Right hindlimb (tissue), 1 donor: ENCODE results near the gene LIG3.
"Not testable (repeated sequence)": the region's sequence is repeated elsewhere in the genome, so short reads cannot be mapped to it uniquely, and the experiment has no call there.

Experiments
- DNase-seq: peaks from one replicate; pipeline ENCODE4 v3.0.0-alpha.2; 2018

The LIG3 gene

DNA sequence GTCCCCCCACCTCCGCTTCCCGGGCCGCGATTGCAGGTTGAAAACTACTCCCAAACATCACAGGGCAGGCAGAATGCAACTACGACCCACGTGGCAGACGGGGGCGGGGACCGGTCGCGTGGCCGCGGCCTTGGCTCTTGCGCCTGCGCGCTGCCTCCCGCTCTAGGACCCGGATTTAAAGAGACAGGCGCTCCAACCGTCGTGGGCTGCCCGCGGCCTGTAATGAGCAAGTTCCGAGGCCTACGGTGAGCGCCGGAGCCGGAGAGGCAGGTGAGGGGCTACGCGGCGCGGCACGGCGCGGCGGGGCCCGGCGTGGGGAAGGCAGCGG lies at the start of gene LIG3:
Gene LIG3 (plus strand): TSS at position 160 of the 328 bp plus-strand sequence. CDS start 2,494 bp downstream, outside the sequence.
- peak; percentile 97 for DNase-seq

DNA sequence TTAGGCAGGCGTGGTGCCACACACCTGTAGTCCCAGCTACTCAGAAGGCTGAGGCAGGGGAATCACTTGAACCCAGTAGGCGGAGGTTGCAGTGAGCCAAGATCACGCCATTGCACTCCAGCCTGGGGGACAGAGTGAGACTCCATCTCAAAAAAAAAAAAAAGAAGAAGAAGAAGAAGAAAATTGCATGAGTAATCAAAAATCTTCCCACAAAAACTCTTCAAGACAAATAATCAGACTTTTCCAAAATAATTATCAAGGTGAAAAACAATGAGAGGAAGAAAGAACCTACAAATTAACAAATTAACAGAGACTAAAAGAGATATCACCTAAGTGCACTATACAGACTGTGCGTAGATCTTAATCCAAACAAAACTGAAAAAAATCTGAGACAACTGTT lies 29.5 kb upstream of the LIG3 start:
- DNase-seq: not testable (repeated sequence)

DNA sequence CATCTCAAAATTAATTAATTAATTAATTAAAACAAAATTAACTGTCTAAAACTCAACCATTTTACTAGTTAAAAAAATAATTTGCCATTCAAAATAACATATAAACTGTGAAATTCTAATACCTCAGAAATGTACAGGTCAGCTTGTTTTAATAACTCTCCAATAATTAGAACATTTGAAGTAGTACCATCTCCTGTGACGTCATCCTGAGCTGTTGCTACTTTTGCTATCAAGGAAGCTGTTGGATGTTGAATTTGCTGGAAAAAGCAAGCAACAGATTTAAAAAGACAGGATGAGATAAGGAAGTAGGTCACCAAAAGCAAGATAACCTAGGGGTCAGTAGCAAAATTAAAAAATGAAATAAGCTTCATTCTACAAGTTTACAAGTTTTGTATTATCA lies 21.9 kb upstream of the LIG3 start:
- DNase-seq: no peak

DNA sequence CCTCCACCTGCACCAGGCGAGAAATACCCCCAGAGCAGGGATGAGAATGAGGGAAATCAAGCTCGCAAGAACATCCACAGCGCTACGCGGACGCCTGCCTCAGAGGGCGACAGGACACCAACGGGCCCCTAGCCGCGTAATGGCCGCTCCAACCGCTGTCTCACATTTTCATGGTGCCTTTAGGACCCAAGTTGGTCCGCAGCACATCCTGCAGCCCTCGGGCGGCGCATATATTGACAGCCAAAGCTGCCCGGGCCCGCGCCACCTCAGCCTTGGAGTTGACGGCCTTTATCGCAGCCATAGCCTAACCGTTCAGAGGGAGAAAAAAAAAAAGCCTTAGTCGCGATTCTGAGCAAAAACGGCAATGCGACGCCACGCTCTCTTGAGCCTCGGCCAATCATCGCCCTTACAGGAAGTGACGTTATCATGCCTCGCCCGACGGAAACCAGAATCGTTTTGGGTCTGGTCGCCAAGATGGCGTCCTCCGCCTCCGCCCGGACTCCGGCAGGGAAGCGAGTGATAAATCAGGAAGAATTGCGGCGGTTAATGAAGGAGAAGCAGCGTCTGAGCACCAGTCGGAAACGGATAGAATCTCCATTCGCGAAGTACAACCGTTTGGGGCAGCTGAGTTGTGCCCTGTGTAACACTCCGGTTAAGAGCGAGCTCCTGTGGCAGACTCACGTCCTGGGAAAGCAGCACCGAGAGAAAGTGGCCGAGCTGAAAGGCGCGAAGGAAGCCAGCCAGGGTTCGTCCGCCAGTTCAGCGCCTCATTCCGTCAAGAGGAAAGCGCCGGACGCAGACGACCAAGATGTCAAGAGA lies 19.0 kb upstream of the LIG3 start, which contains the start of the genes CCT6B and ZNF830:
Gene CCT6B (minus strand): TSS at position 368 of the 819 bp plus-strand sequence. CDS start 67 bp downstream, at position 301.
Gene ZNF830 (plus strand): TSS at position 448 of the 819 bp plus-strand sequence. CDS start 27 bp downstream, at position 475.
- DNase-seq: peak; percentile 95

DNA sequence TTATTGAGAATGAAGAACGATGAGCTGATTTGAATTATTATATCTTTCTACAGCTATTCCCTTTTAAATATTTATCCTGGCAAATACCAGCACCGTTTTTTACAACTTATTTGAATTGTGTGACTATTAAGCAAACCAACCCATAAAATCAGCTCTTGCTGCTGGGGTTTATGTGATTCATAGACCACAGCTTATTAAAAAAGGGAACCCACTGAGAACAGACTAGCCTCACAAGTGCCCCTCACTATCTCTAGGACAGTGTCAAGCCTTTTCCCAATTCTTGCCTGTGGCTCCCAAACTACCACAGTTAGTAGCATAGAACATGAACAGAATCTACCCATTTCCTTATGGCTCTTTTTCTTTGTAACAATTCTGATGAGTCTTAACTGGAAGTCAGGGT lies 6.1 kb upstream of the LIG3 start:
- no peak for DNase-seq

DNA sequence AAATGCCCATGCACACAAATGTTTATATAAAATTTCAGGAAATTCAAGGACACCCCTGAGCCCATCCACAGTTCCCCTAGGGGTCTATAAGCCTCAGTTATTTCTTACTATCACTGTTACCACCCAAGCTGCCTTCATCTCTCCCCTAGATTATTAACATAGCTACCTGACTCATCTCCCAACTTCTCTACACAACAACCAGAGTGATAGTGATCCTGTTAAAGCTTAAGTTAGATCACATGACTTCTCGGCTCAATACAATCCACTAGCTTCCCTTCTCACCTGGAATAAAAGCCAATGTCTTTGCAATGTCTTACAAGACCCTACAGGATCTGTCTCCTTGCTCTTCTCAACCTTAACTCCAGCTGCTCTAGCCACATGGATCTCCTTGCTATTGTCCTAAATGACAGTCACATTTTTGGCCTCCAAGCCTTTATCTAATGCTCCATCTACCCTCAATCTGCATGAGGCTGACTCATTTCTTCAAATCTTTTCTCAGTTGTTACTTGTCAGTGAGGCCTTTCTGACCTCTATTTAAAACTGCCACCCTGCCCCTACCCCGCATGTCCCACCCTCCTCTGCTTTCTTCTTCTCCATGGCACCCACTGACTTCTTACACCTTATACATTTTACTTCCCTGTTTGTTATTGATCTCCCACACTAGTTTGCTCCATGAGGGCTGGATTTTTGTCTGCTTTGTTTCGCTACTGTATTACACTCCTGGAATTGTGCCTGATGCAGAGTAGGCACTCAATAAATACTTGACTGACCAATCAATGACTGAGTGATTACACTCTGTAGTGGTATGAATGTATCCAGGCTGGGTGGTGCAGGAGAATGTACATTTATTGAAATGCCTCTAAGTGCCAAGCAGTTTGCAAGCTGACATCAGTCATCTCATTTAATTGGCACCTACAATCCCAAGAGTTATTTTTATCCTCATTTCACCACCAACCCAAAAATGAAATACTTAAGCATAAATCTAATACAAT lies 5.2 kb upstream of the LIG3 start:
- DNase-seq: no peak

DNA sequence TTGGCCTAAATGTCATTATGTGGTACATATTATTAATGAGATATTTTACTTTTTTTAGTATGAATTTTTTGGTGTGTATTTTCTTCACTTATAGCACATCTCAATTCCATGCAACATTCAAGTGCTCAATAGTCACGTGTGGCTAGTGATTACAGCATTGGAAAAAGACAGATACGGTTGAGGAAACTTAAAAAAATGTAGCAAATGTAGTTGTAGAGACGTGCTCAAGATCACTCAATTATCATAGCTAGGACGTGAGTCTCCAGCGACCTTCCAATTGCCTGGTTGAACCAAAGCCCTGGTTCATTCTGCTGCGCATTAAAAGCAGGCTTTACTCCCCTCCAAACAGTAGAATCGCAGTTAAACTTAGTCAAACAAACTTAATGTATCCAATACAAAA lies 1.2 kb upstream of the LIG3 start:
- DNase-seq: no peak

DNA sequence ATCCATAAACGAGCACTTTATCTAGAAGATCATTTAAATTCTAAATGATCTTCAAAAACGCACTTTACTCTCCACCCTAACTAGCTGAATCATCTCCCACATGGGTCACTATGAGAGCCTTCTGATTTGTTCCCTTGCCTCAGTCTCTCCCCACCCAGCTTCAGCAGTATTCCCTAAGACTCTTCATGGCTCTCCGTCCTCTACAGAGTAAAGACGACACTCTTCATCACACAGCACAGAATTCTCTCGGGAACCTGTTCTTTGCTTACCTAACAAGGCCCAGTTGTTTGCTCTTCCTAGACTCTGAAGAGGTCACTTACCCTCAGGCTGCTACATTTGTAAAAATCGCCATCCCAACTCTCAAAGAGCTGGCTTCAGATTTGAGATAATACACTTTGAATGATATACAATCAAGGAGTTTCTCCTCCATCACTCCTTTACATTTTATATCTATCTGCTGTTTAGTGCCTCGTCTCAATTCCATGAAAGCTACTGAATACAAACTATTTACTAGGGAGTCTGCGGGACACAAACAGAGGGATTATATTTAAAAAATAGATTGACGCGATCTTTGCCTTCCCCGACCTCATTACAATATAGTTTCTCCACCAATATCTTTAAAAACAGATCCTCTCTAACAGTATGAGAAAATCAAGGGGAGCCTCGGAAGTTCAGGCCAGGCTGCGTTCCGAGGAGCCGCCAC lies 511 bp upstream of the LIG3 start:
- DNase-seq: no peak

DNA sequence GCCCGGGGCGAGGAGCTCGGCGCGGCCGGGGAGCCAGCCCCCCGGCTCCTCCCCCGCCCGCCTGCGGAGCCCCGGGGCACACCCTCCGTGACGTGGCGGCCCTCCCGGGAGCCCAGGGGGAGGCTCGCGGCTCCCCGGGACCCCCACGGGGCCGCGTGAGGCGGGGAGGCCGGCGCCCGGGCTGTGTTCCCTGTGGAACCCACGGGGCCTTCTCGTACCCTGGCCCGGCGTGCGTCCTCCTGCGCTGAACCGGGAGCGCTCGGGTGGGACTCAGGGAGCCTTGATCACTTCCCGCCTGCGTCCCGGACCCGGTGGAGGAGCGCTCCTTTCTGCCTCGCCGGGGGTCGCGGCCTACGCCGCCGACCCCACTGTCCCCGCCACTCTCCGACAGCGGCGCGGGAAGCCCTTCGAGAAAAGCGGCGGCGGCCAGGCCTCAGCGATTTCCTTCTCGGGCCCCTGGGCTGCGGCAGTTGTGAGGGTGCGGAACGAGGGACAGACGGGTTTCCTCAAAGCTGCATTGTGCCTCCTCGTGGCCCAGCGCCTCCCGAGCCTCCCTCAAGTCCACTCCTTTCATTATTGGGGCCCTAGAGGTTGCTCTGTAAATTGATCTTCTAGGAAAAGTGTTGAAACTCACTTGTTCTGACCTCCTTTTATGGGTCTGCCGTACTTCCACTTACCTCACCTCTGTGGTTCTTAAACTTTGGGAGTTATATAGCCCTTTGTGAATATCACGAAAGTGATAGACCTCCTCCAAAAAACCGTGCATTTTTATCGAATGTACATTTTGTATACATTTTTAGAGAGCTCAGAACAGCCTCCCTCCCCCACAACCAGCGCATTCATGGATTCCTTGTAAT lies 597 bp downstream of the LIG3 start:
- peak; percentile 81 for DNase-seq

DNA sequence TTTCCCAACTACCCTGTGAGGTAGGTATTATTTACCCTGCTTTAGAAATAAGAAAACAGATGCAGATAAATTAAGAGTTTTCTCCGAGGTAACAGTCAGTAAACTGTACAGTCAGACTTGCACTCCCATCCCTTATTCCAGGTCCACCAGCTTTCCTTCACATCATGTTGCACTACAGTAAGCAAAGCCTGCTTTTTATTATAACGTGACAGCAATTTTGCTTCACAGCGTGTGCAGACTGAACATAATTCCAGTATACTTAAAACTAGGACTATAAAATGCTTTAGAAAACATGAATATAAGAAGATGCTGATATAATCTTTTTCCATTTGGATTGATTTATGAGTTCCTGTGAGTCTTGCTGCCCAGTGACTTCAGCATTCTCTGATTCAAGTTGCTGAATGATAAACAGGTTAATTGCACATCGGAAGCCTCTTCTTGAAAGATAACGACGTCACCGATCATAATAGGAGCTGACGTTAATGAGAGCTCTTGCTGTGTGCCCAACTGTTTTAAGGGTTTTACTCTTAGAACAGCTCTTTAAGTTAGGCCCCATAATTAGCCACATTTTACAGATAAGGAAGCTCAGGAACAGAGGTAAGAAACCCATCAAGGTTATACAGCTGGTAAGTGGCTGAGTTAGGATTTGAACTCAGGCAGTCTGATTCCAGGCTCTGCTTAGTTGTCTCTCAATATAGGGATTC lies 1.4 kb downstream of the LIG3 start:
- no peak for DNase-seq

DNA sequence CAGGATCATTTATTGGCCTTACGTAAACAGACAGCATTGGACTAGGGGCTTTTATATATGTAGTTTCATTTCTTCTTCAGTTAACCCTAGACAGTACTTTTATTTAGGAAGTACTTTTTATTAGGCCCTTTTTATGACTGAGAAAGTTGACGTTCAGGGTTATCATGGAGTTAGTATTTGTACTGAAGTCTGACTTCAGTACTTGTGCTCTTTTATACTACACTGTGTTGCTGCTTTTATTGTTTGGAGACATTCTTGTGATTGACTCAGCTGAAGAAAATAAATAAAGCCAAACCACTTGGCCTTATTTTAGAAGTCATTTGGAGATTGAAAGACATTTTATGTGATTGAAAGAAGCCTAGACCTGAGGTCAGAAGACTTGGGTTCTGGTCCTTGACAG lies 6.9 kb downstream of the LIG3 start:
- no peak for DNase-seq

DNA sequence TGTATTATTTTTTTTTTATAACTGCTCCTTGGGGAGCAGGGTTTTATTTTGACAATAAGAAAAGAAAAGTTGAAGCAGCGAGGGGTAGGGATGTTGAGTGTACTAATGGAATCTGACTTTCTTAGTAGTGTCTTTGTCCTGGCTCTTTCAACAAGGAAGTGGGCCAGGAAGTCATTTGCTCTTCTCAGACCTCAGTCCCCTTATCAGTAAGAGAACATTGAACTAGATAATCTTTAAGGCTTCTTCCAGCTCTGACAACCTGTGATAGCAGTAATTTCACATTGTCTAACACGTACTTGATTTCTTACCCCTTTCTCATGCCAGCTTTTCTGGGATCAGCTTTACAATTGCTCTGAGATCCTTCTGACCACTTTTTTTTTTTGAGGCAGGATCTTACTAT lies 8.3 kb downstream of the LIG3 start:
- DNase-seq: no peak

DNA sequence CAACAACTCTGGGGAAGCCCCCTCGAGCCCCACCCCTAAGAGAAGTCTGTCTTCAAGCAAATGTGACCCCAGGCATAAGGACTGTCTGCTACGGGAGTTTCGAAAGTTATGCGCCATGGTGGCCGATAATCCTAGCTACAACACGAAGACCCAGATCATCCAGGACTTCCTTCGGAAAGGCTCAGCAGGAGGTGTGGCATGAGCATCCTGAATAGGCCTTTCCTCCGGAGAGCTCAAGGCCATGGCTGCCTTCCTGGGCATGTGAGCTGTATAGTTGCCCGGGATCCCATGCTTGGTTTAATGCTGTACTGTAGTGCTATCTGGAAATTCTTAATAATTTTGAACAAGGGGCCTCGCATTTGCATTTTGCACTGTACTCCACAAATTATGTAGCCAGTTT lies 9.2 kb downstream of the LIG3 start:
- no peak for DNase-seq

DNA sequence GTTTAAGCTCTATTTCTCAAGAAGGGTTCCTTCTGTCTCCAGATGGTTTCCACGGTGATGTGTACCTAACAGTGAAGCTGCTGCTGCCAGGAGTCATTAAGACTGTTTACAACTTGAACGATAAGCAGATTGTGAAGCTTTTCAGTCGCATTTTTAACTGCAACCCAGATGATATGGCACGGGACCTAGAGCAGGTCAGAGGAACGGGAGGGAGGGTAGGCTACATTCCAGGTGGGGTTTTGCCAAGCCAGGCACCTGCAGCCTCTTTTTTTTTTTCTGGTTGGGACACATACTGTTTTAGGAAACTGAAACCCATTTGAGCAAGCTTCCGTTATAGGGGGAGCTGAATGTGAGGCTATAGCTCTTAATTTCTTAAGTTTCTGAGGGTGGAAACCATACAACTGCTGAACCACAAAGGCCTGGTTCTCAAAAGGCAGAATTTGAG lies 10.6 kb downstream of the LIG3 start:
- no peak for DNase-seq

DNA sequence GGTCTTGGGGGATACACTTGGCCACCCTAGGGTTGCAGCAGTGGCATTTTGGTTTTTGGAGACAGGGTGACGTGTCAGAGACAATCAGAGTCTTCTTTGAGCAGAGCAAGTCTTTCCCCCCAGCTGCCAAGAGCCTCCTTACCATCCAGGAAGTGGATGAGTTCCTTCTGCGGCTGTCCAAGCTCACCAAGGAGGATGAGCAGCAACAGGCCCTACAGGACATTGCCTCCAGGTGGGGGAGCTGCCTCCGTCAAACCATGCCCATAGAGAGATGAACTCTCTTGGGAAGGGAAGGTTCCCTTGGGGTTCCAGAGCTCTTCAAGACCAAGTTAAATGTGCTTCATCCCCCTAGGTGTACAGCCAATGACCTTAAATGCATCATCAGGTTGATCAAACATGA lies 11.3 kb downstream of the LIG3 start:
- DNase-seq: no peak

DNA sequence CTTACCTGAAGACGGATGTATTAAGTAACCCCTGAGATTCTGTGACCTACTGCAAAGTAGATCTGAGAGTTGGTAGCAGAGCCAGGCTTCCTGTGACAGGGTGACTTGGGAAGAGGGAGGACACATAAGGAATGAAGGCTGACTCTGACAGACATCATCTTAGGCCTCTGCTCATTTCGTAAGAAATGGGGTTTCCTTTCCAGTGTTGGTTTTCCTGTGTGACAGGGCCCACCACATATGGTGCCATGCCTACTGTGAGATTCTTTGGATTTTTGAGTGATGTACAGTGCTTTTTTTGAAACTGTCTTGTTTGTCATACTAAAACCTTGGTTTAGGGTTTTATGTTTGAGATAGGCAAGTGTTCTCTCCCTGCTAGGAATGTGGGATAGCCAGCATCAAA lies 12.7 kb downstream of the LIG3 start:
- no peak for DNase-seq

DNA sequence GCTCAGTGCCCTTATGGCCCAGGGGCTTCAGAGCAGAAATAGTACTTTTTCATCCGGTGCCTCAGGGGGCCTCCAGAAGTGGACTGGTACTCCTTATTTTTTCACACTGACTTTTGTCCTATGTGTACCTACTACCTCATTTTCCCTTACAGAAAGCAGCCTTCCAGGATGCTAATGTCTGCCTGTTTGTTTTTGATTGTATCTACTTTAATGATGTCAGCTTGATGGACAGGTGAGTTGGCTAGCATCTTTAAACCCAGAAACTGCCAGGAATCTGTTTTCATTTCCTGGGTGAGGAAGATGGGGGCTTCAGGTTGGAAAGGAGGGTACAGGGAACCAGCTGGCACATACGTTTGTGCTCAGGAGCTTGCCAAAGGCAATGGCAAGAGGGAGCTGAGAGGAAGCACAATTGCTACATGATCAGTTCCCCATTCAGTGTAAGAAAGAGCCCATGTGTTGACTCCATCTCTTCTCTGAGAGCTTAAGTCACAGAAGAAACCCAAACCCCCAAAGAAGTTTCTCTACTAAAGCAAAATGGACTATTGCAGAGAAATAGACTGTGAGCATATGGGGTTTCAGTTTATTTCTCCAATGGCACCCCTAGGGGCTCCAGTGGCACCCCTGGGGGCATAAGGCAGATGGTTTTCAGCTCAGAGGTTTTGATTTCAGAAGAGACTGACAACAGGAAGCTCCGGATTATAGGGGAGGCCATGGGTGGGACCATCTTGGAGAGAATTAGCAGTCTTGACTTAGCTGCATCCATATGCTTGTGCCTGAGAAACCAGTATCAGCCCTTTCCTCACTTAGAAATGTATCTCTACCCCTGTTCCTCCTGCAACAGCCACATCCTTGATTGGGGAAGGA lies 16.3 kb downstream of the LIG3 start:
- DNase-seq: no peak

DNA sequence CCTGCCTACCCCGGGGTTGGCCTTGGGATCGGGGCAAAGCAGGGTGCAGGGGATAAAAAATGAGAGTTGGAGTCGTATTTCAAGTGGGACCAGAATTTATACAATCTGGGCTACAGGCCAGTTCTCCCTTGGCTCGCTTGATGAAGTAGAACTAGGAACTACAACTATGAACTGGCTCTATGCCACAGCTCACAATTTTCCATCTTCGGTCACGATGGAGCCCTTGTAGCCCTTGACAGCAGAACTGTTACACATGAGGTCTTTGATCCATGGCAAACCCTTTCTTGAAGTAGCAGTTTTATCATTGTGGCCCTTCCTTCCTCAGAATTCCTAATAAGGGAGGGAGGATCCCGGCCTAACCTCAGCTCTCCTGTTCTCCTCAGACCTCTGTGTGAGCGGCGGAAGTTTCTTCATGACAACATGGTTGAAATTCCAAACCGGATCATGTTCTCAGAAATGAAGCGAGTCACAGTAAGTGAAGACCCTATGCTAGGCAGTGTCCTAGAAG lies 17.1 kb downstream of the LIG3 start:
- DNase-seq: peak; percentile 83

DNA sequence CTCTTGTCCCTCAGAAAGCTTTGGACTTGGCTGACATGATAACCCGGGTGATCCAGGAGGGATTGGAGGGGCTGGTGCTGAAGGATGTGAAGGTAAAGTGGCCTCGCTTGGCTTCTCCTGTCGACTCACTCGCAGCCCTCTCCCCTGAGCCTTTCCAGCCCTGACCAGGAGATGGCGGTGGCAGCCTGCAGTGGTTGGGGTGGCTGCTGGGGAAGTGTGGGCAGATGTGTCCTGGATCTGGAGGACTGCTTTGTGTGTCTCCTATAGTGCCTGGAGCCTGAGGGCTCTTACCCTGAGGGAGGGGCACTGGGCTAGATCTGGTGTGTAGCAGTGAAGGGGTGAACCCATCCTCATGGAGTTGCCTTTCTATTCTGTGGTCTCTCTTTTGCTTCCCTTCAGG lies 17.9 kb downstream of the LIG3 start:
- DNase-seq: peak; percentile 64

DNA sequence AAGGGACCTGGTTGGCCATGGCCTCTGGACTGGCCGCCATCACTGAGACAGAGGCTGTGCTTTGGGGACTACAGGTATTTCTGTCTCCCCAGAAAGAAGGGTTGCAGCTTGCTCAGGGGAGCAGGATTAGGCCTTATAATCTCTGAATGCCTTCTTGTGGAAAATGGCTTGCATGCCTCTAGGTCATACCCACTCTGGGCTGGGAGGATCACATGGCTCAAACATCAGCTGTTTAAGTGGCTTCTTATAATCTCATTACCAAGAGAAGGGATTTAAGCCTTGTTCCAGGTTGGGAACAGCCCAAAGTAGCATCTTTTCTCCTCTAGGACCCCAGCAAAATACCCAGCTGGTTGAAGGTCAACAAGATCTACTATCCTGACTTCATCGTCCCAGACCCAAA lies 19.1 kb downstream of the LIG3 start:
- no peak for DNase-seq
